Vagina (tissue), 2 donors: Measurements from ENCODE around the gene PTDSS2.

Experiments
- CTCF ChIP-seq, 3 experiments: fragments of 450-650 bp in 2 of 3; fragments of 200-600 bp in 1 of 3; sonication (generic) in 1 of 3; IDR thresholded peaks; one replicate each; pipeline ENCODE4 v1.5.1; 2017 to 2019; ENCODE audit warnings: antibody characterized with exemption in 3 of 3, mild to moderate bottlenecking in 2 of 3, moderate library complexity in 2 of 3
- POLR2A ChIP-seq, 2 donors: fragments of 450-650 bp; IDR thresholded peaks; one replicate each; pipeline ENCODE4 v1.6.1; 2017; ENCODE audit warnings: antibody characterized with exemption in 2 of 2, mild to moderate bottlenecking in 2 of 2, moderate library complexity in 2 of 2
- POLR2AphosphoS5 ChIP-seq, 2 donors: sonication (generic); formaldehyde crosslinking; IDR thresholded peaks; one replicate each; pipeline ENCODE4 v1.9.0; 2017; ENCODE audit warnings: antibody characterized with exemption in 2 of 2, mild to moderate bottlenecking in 2 of 2, low read depth in 1 of 2; ENCODE audit not compliant: insufficient read depth in 1 of 2

- TF ChIP-seq CTCF (IDR thresholded peaks at IDR 0.05) (no peak), POLR2AphosphoS5 (IDR thresholded peaks at IDR 0.05; ENCODE audit: insufficient read depth in 1 of 2, low read depth in 1 of 2) (no peak), POLR2A (IDR thresholded peaks at IDR 0.05) (no peak)
Measured at GRCh38 chr11:403021-403760, 46.9 kb upstream of the PTDSS2 start.
